K562 (cell line): Measurements from ENCODE around the gene ACSF3. TPM values are rescaled to one million over a fixed set of nuclear protein-coding genes. Genes with fewer than 3 reads are reported as not detected.

Experiments
- BRD4 ChIP-seq: fragments of 200-600 bp; sonication (generic); IDR thresholded peaks from 2 replicates; pipeline ENCODE4 v1.6.1; 2017; ENCODE audit warnings: inconsistent platforms
- C11orf30 ChIP-seq: fragments of 450-650 bp; IDR thresholded peaks from 2 replicates; pipeline ENCODE4 v1.6.1; 2016; ENCODE audit warnings: low read depth, mild to moderate bottlenecking
- DIDO1 ChIP-seq: fragments of 450-650 bp; IDR thresholded peaks from 2 replicates; pipeline ENCODE4 v1.6.1; 2016; ENCODE audit warnings: low read depth, missing biosample characterization, missing genetic modification characterization
- ELF1 ChIP-seq: fragments of 200-800 bp; sonication (Bioruptor generic); IDR thresholded peaks from 2 replicates; pipeline ENCODE4 v1.6.1; 2016; ENCODE audit warnings: missing genetic modification characterization, missing compliant biosample characterization
- ELF2 ChIP-seq: fragments of 250-450 bp; sonication (Bioruptor Pico); IDR thresholded peaks from 2 replicates; pipeline ENCODE4 v1.5.0; 2021; ENCODE audit warnings: mild to moderate bottlenecking
- ETV5 ChIP-seq: sonication (generic); formaldehyde crosslinking; IDR thresholded peaks from 2 replicates; pipeline ENCODE4 v1.4.0; 2020; ENCODE audit warnings: low read depth, mild to moderate bottlenecking, missing genetic modification reagents
- HLTF ChIP-seq: fragments of 450-650 bp; IDR thresholded peaks from 2 replicates; pipeline ENCODE4 v1.6.1; 2016
- JUND ChIP-seq, 2 experiments: IDR thresholded peaks; 2 replicates in 1 of 2; 3 replicates in 1 of 2; pipeline ENCODE4 v1.6.1; 2011; ENCODE audit warnings: borderline replicate concordance in 2 of 2, low read depth in 2 of 2, low read length in 2 of 2, improper control_type of control experiment in 1 of 2, missing biosample characterization in 1 of 2, missing genetic modification characterization in 1 of 2, missing genetic modification reagents in 1 of 2
- KAT7 ChIP-seq: sonication (generic); formaldehyde crosslinking; IDR thresholded peaks from 2 replicates; pipeline ENCODE4 v1.8.0; 2022; ENCODE audit warnings: missing genetic modification reagents, mild to moderate bottlenecking, borderline replicate concordance
- KDM4B ChIP-seq, 2 experiments: fragments of 450-650 bp in 1 of 2; sonication (generic) in 1 of 2; IDR thresholded peaks; 2 replicates each; pipeline ENCODE4 v1.6.1; 2016 to 2017; ENCODE audit warnings: borderline replicate concordance in 2 of 2, antibody characterized with exemption in 1 of 2, low read depth in 1 of 2, mild to moderate bottlenecking in 1 of 2
- MTA1 ChIP-seq: fragments of 450-650 bp; IDR thresholded peaks from 2 replicates; pipeline ENCODE4 v1.6.1; 2017; ENCODE audit warnings: borderline replicate concordance
- MYNN ChIP-seq, 2 experiments: sonication (generic); formaldehyde crosslinking in 1 of 2; IDR thresholded peaks; 2 replicates each; pipeline versions ENCODE4 v1.5.0 to v1.6.1; 2016 to 2020; ENCODE audit warnings: antibody characterized with exemption in 1 of 2, missing genetic modification reagents in 1 of 2
- POLR2G ChIP-seq: fragments of 200-400 bp; formaldehyde crosslinking; IDR thresholded peaks from 2 replicates; pipeline ENCODE4 v1.6.1; 2017; ENCODE audit warnings: low read depth, mild to moderate bottlenecking, antibody characterized with exemption, low read length, moderate library complexity
- RUNX1 ChIP-seq: sonication (generic); IDR thresholded peaks from 2 replicates; pipeline ENCODE4 v1.6.1; 2016; ENCODE audit warnings: antibody characterized with exemption, low read depth
- SP1 ChIP-seq: sonication (generic); formaldehyde crosslinking; IDR thresholded peaks from 2 replicates; pipeline ENCODE4 v1.8.1; 2022; ENCODE audit warnings: mild to moderate bottlenecking, missing genetic modification reagents
- ZC3H4 ChIP-seq: sonication (generic); formaldehyde crosslinking; IDR thresholded peaks from 2 replicates; pipeline ENCODE4 v1.9.0; 2021; ENCODE audit warnings: missing genetic modification reagents, borderline replicate concordance
- ZFPM2 ChIP-seq: fragments of 250-450 bp; sonication (Bioruptor Pico); IDR thresholded peaks from 2 replicates; pipeline ENCODE4 v1.5.1; 2022; ENCODE audit warnings: mild to moderate bottlenecking
- ZFX ChIP-seq: sonication (generic); formaldehyde crosslinking; IDR thresholded peaks from 2 replicates; pipeline ENCODE4 v1.8.0; 2022; ENCODE audit warnings: mild to moderate bottlenecking, missing genetic modification reagents, moderate library complexity
- ZNF232 ChIP-seq: sonication (generic); formaldehyde crosslinking; IDR thresholded peaks from 2 replicates; pipeline ENCODE4 v1.8.0; 2022; ENCODE audit warnings: mild to moderate bottlenecking, missing genetic modification reagents
- ZNF41 ChIP-seq: fragments of 250-450 bp; sonication (Bioruptor Pico); conservative IDR thresholded peaks from 2 replicates; pipeline ENCODE4 v1.4.0; 2020; ENCODE audit warnings: mild to moderate bottlenecking
- ZNF699 ChIP-seq: fragments of 250-450 bp; sonication (Bioruptor Pico); IDR thresholded peaks from 2 replicates; pipeline ENCODE4 v1.8.0; 2021; ENCODE audit warnings: mild to moderate bottlenecking, moderate library complexity; ENCODE audit not compliant: insufficient replicate concordance
- ZNF764 ChIP-seq: fragments of 250-450 bp; sonication (Bioruptor Pico); IDR thresholded peaks from 2 replicates; pipeline ENCODE4 v1.4.0; 2020; ENCODE audit warnings: low read depth, mild to moderate bottlenecking, moderate library complexity
- polyA plus RNA-seq, 8 experiments: library from polyadenylated mRNA; depleted of rRNA in 4 of 8; stranded (reverse) in 5 of 8; unstranded in 3 of 8; fragments of >200 nt; fragmentation: Nextera tagmentation in 2 of 8; fragmentation: Illumina TruSeq in 1 of 8; extraction: Ambion mirVana in 2 of 8; extraction: Trizol in 1 of 8; gene quantifications; 2 replicates each; pipeline versions ENCODE4 v1.2.1 to v1.2.3, GENCODE V29; 2011 to 2014; ENCODE audit warnings: inconsistent platforms in 1 of 8, missing spikeins in 1 of 8
- total RNA-seq, 7 experiments: library from RNA; depleted of rRNA in 6 of 7; stranded (reverse); fragments of >200 nt in 6 of 7; fragmentation: Illumina TruSeq in 2 of 7; extraction: Trizol in 2 of 7; gene quantifications; 2 replicates each; pipeline versions ENCODE4 v1.2.1 to v1.2.3, GENCODE V29; 2011 to 2021; ENCODE audit warnings: low replicate concordance in 1 of 7
- TF ChIP-seq, protein P1 (sequence below), 3 experiments: fragments of 200-800 bp in 1 of 3; sonication (Bioruptor generic) in 1 of 3; sonication (generic) in 1 of 3; formaldehyde crosslinking in 1 of 3; IDR thresholded peaks; 2 replicates each; pipeline versions ENCODE4 v1.6.1 to v1.8.0; 2016 to 2022; ENCODE audit warnings: mild to moderate bottlenecking in 2 of 3, missing compliant biosample characterization in 2 of 3, missing genetic modification characterization in 2 of 3, missing genetic modification reagents in 1 of 3
- TF ChIP-seq, protein P2 (sequence below): fragments of 450-650 bp; conservative IDR thresholded peaks from 2 replicates; pipeline ENCODE4 v1.6.1; 2016; ENCODE audit warnings: missing genetic modification characterization, low read depth, mild to moderate bottlenecking, missing compliant biosample characterization, moderate library complexity
- TF ChIP-seq, protein P3 (sequence below): fragments of 450-650 bp; IDR thresholded peaks from 2 replicates; pipeline ENCODE4 v1.6.1; 2016; ENCODE audit warnings: borderline replicate concordance

The ACSF3 gene
- total and polyA plus RNA-seq, 9 of the 15 experiments (the other 6 are each of a cell fraction or from before 2014, with no cell fraction given), result 0.77 to 32.8 (median 14.7) TPM

DNA sequence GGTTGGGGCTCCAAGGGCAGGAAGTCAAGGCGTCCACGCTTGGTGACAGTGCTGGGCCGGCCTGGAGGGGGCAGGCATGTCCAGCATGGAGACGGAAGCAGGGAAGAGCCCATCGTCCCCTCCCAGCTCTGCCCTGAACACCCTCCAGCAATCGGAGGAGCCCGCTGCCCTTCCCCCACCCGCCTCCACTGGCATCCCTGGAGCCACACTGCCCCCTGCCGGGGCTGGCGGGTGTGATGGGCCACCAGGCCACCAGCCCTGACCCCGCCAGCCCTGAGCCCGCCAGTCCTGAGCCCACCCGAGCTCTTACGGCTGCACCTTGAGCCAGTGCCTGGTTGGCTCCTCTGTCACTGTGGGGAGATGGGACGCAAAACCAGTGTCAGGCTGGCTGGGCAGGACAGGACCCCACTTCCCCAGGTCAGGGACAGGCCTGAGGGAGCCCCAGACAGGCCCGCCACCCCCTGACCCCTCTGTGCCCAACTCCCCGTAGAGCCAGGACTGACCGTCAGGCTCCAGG is 73.8 kb downstream of the ACSF3 start (continued):
- TF ChIP-seq, protein P1, sequence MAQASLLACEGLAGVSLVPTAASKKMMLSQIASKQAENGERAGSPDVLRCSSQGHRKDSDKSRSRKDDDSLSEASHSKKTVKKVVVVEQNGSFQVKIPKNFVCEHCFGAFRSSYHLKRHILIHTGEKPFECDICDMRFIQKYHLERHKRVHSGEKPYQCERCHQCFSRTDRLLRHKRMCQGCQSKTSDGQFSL (CRISPR knock-in tag; IDR thresholded peaks at IDR 0.05), result peak; percentile 83
- TF ChIP-seq, protein P1 (tag; IDR thresholded peaks at IDR 0.05), result no peak; a peak in 1 of 4 replicates
- TF ChIP-seq, protein P2, sequence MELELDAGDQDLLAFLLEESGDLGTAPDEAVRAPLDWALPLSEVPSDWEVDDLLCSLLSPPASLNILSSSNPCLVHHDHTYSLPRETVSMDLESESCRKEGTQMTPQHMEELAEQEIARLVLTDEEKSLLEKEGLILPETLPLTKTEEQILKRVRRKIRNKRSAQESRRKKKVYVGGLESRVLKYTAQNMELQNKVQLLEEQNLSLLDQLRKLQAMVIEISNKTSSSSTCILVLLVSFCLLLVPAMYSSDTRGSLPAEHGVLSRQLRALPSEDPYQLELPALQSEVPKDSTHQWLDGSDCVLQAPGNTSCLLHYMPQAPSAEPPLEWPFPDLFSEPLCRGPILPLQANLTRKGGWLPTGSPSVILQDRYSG (tag), result no peak
- TF ChIP-seq ZNF764 (CRISPR knock-in tag) (peak; percentile 74), C11orf30 (no peak), SP1 (CRISPR knock-in tag) (peak; percentile 83), ZFPM2 (CRISPR knock-in tag) (no peak), RUNX1 (no peak), ZNF232 (CRISPR knock-in tag) (no peak), MTA1 (no peak; the same call in 1 of the 2 replicates), ELF2 (no peak), ZFX (CRISPR knock-in tag) (0 out of 2 replicates have a peak, but pooled peaks have one; percentile 13), ZC3H4 (CRISPR knock-in tag) (no peak), BRD4 (no peak), ZNF699 (CRISPR knock-in tag) (no peak), MYNN (IDR thresholded peaks at IDR 0.05) (peak; percentile 82), MYNN (CRISPR knock-in tag; IDR thresholded peaks at IDR 0.05) (no peak), HLTF (0 out of 2 replicates have a peak, but pooled peaks have one; percentile 40), JUND (IDR thresholded peaks at IDR 0.05; ENCODE audit: borderline replicate concordance, low read depth, low read length) (peak; percentile 72), JUND (tag; IDR thresholded peaks at IDR 0.05; ENCODE audit: borderline replicate concordance, low read depth, low read length) (no peak; the same call in 2 of the 3 replicates), ETV5 (peak; percentile 66; the same call in 1 of the 2 replicates), ELF1 (0 out of 2 replicates have a peak, but pooled peaks have one; percentile 36), KDM4B (IDR thresholded peaks at IDR 0.05; ENCODE audit: borderline replicate concordance in 2 of 2, low read depth in 1 of 2) (peak in 1 of 2 experiments; percentile 78; a peak in 1 of 4 replicates), ZNF41 (no peak), POLR2G (peak; percentile 64), DIDO1 (tag) (no peak), KAT7 (CRISPR knock-in tag) (peak; percentile 37; the same call in 1 of the 2 replicates)
- TF ChIP-seq, protein P3, sequence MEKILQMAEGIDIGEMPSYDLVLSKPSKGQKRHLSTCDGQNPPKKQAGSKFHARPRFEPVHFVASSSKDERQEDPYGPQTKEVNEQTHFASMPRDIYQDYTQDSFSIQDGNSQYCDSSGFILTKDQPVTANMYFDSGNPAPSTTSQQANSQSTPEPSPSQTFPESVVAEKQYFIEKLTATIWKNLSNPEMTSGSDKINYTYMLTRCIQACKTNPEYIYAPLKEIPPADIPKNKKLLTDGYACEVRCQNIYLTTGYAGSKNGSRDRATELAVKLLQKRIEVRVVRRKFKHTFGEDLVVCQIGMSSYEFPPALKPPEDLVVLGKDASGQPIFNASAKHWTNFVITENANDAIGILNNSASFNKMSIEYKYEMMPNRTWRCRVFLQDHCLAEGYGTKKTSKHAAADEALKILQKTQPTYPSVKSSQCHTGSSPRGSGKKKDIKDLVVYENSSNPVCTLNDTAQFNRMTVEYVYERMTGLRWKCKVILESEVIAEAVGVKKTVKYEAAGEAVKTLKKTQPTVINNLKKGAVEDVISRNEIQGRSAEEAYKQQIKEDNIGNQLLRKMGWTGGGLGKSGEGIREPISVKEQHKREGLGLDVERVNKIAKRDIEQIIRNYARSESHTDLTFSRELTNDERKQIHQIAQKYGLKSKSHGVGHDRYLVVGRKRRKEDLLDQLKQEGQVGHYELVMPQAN, result no peak
